Esophagus (tissue), 2 donors: ENCODE measurements around the gene KRT6B. TPM values are rescaled to one million over a fixed set of nuclear protein-coding genes. Genes with fewer than 3 reads are reported as not detected.

Source experiments
- H3K27ac ChIP-seq, 2 donors: one replicate each; pipeline ENCODE4 v1.5.1; 2013; ENCODE audit warnings: low read depth in 2 of 2, mild to moderate bottlenecking in 2 of 2, inconsistent platforms in 1 of 2, low read length in 1 of 2, moderate library complexity in 1 of 2
- H3K27me3 ChIP-seq, 2 donors: one replicate each; pipeline ENCODE4 v1.6.1; 2013; ENCODE audit warnings: low read length in 2 of 2, control low read depth in 1 of 2, mild to moderate bottlenecking in 1 of 2; ENCODE audit not compliant: insufficient read depth in 2 of 2, control insufficient read depth in 1 of 2
- H3K36me3 ChIP-seq, 2 donors: one replicate each; pipeline ENCODE4 v1.6.1; 2013; ENCODE audit warnings: low read length in 1 of 2; ENCODE audit not compliant: control insufficient read depth in 2 of 2, insufficient read depth in 2 of 2
- H3K4me1 ChIP-seq, 2 donors: one replicate each; pipeline ENCODE4 v1.6.1; 2013; ENCODE audit warnings: low read length in 1 of 2; ENCODE audit not compliant: control insufficient read depth in 2 of 2, insufficient read depth in 2 of 2
- H3K4me3 ChIP-seq, 2 donors: one replicate each; pipeline ENCODE4 v1.5.1; 2013; ENCODE audit warnings: low read length in 2 of 2, mild to moderate bottlenecking in 2 of 2, low read depth in 1 of 2, moderate library complexity in 1 of 2
- H3K9me3 ChIP-seq, 2 donors: one replicate each; pipeline ENCODE4 v1.6.1; 2013; ENCODE audit warnings: mild to moderate bottlenecking in 2 of 2, low read depth in 1 of 2, low read length in 1 of 2, moderate library complexity in 1 of 2; ENCODE audit not compliant: control insufficient read depth in 2 of 2, insufficient read depth in 1 of 2
- WGBS, 2 donors: extraction: QIAGEN DNeasy Blood & Tissue Kit; methylation state at CpG; one replicate each; pipeline ENCODE4 v1.1.7; 2013; 5-methylcytosine and 5-hydroxymethylcytosine counted together
- polyA plus RNA-seq, 2 donors: library from polyadenylated mRNA; stranded (reverse); fragments of 200-250 nt; gene quantifications; one replicate each; pipeline ENCODE4 v1.2.3, GENCODE V29; 2013
- donor health status: healthy with polysubstance abuse.
- donor health status: Bipolar disorder and iron deficiency.

Gene KRT6B
- polyA plus RNA-seq, 2 donors, result 106 to 453 TPM

DNA sequence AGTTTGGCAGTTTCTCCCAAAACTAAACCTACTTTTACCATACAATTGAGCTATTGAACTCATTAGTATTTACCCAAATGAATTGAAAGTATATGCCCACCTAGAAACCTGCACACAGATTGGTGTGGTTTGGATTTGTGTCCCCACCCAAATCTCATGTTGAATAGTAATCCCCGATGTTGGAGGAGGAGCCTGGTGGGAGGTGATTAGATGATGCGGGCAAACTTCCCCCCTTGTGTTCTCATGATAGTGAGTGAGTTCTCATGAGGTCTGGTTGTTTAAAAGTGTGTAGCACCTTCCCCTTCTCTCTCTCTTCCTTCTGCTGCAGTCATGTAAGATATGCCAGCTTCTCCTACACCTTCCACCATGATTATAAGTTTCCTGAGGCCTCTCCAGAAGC, 25.7 kb upstream of the KRT6B start:
- no peak overlapping the region for H3K4me3 ChIP-seq
- H3K27me3 ChIP-seq, result no peaks in the 10 kb centered on the region
- no peaks in the 10 kb centered on the region for H3K4me1 ChIP-seq
- H3K27ac ChIP-seq, result no peak overlapping the region
- H3K36me3 ChIP-seq, result no peaks in the 10 kb centered on the region
- WGBS, 2 donors, result 54 to 68% methylated on average over 2 of the region's 2 CpGs
- no peaks in the 10 kb centered on the region for H3K9me3 ChIP-seq

DNA sequence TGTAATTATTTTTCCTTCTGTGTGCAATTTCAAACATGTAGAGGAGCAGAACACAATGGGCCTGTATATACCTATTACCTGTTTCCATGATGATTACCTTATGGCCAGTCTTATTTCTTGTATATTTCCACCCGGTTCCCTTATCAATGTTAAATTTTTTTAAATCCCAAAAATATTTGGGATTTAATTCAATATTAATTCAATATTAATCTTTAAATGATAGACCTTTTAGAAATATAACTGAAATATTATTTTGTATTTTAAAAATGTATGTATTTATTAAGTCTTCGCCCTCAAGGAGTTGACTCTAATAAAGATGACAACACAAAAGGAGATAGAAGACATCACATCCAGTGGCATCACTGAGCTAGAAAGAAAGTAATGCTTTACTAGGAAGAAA, 22.3 kb upstream of the KRT6B start:
- no peaks in the 10 kb centered on the region for H3K27me3 ChIP-seq
- 93 to 97% methylated on average over 2 of the region's 2 CpGs for WGBS, 2 donors
- no peaks in the 10 kb centered on the region for H3K36me3 ChIP-seq
- H3K4me1 ChIP-seq, result no peaks in the 10 kb centered on the region
- no peaks in the 10 kb centered on the region for H3K9me3 ChIP-seq
- H3K27ac ChIP-seq, result no peak overlapping the region
- H3K4me3 ChIP-seq, result no peak overlapping the region

DNA sequence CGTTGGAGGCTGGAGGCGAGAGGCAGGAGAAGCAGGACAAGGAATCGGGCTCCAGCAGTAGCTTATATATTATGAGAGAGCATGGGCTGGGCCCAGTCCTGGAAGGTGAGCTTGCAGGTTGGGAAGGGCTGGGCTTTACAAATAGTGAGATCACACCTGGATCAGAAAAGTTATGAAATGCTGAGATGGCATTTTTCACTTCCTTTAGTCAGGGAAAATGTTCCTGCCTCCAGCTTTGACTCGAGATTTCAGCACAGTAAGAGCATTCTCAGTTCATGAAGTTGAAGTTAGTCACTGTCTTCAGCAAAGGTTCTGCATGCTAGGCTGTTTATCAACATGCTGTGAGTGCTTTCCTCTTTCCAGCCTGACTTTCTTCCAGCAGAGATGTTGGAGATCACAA, 21.8 kb upstream of the KRT6B start, which contains the start of gene KRT6C:
KRT6C (minus strand) TSS at position 38 of the 400 bp plus-strand sequence. CDS start 68 bp downstream, outside the sequence.
- Histone ChIP-seq H3K36me3 (no peaks in the 10 kb centered on the region), H3K27ac (peak within 1 kb of the TSS in 1 of 2 donors; percentile 30), H3K4me1 (no peaks in the 10 kb centered on the region), H3K27me3 (no peaks in the 10 kb centered on the region), H3K4me3 (no peak within 1 kb of the TSS), H3K9me3 (no peaks in the 10 kb centered on the region)
- 61 to 65% methylated on average over 4 of the region's 4 CpGs for WGBS, 2 donors

DNA sequence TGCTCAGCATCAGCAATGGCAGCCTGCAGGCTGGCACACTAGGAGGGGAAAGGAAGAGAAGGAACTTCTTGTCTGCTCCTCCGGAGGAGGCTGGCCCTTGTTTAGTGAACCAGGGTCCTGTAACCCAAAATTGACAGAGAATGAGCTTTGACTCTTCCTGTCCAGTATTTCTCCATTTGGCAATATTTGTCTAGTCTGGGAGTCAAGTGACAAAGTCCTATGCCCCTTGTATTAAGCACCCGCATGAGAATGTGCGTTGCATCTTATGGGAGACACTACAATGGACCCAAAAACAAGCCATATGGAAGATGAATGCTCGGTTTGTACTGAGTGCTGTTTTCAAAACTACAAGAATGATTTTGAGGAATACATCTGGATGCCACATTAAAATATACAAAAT, 17.9 kb upstream of the KRT6B start:
- Histone ChIP-seq H3K9me3 (no peaks in the 10 kb centered on the region), H3K27me3 (no peaks in the 10 kb centered on the region), H3K36me3 (no peaks in the 10 kb centered on the region), H3K4me1 (no peaks in the 10 kb centered on the region), H3K27ac (no peak overlapping the region), H3K4me3 (no peak overlapping the region)
- WGBS, 2 donors, result 72 to 83% methylated on average over 4 of the region's 4 CpGs

DNA sequence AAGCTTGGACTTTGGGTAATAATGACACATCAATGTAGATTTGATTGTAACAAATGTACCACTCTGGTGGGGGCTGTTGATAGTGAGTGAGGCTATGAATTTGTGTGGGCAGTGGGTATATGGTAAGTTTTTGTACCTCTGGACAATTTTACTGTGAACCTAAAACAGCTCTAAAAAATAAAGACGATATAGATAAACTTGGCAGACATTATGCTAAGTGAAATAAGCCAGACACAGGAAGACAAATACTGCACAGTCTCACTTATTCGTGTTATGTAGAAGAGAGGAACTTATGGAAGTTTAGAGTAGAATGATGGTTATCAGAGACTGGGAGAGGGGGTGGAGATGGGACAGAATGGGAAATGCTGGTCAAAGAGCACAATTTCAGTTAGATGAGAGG, 13.0 kb upstream of the KRT6B start:
- 57 to 64% methylated on average over 2 of the region's 2 CpGs for WGBS, 2 donors
- H3K4me3 ChIP-seq, result no peak overlapping the region
- H3K4me1 ChIP-seq, result no peaks in the 10 kb centered on the region
- H3K27me3 ChIP-seq, result no peaks in the 10 kb centered on the region
- H3K36me3 ChIP-seq, result no peaks in the 10 kb centered on the region
- no peaks in the 10 kb centered on the region for H3K9me3 ChIP-seq
- H3K27ac ChIP-seq, result no peak overlapping the region

DNA sequence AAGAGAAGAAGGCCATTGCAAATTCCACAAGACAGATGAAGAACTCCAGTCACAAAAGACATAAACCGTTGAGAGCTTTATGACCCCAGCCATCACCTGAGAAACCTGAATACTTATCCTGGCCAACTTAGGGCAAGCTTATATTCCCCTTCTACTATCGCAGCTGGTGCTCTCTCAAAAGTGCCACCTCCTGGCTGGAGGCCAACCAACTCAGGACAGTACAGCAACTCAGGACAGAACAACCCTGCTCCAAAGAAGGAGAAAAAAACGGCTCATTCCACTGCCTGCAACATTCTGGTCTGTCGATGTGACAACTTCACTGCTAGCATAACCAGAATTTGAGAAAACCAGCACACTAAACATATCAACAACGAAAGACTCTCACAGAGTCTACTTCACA, 9.7 kb upstream of the KRT6B start:
- no peaks in the 10 kb centered on the region for H3K9me3 ChIP-seq
- H3K4me1 ChIP-seq, result no peaks in the 10 kb centered on the region
- H3K36me3 ChIP-seq, result no peaks in the 10 kb centered on the region
- no peak overlapping the region for H3K27ac ChIP-seq
- H3K4me3 ChIP-seq, result no peak overlapping the region
- H3K27me3 ChIP-seq, result no peaks in the 10 kb centered on the region
- 58 to 71% methylated on average over 5 of the region's 5 CpGs for WGBS, 2 donors

DNA sequence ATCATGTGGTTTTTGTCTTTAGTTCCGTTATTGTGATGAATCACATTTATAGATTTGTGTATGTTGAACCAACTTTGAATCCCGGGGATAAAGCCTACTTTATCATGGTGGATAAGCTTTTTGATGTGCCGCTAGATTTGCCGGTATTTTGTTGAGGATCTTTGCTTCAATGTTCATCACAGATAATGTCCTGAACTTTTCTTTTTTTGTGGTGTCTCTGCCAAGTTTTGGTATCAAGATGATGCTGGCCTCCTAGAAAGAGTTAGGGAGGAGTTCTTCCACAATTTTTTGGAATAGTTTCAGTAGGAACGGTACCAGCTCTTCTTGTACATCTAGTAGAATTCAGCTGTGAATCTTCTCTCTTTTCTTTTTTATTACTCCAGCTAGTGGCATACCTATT, 6.9 kb upstream of the KRT6B start:
- Histone ChIP-seq H3K9me3 (no peaks in the 10 kb centered on the region), H3K36me3 (no peaks in the 10 kb centered on the region), H3K4me1 (no peaks in the 10 kb centered on the region), H3K4me3 (no peak overlapping the region), H3K27ac (no peak overlapping the region), H3K27me3 (no peaks in the 10 kb centered on the region)
- 90 to 91% methylated on average over 5 of the region's 5 CpGs for WGBS, 2 donors

DNA sequence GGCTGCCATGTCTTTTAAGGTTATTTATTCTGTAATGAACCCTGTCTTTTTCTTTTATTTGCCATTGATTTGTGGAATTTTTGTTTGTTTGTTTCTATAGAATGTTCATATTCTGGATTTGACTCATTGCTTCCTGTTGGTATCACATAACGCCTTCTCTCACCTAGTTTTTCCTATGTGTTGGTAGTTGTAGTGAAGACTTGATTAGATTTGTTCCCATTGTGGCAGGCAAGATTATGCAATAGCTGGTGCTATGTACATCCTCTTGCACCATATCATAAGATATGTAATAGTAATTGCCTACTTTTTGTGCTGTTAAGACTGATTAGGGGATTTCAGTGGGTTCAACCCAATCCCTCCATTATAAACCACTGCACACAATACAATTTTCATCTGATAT, 3.9 kb upstream of the KRT6B start:
- no peaks in the 10 kb centered on the region for H3K36me3 ChIP-seq
- H3K9me3 ChIP-seq, result no peaks in the 10 kb centered on the region
- 78 to 82% methylated on average over 1 of the region's 1 CpG for WGBS, 2 donors
- no peaks in the 10 kb centered on the region for H3K27me3 ChIP-seq
- H3K4me1 ChIP-seq, result no peaks in the 10 kb centered on the region
- no peak overlapping the region for H3K27ac ChIP-seq
- H3K4me3 ChIP-seq, result no peak overlapping the region

DNA sequence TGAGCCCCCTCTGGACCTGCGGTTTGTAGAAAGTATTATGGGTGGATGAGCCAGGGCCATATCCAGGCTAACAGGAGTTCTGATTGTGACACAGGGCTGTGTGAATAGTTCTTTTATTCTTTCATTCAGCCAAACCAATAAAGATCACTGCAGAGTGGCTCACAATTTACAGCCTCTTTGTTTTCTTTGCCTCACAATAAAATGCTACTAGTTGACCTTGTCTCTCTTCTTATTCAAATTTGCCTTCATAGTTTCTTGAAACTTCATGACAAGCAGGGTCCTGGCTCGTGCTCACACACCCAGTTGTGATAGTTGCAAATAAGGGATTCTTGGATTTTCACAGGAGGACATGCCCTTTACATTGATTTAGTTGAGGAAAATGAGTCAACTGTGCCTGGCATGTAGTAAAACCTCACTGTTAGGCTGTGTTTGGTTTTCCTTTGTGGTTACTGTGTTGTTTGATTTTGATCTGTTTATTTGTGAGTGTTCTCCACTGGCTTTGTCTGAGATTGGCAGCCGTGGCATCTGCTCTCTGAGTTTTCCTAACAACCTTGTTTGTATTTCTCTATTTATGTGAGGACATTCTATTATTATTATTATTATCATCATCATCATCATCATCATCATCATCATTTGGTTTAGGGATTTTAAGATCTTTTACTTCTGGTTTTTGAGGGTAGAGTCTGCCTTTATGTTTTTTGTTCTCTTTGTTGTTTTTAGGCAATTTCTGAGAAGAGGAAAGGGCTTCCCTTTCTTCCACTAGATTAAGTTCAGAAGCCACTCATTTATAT, 2.7 kb upstream of the KRT6B start:
- Histone ChIP-seq H3K9me3 (no peaks in the 10 kb centered on the region), H3K36me3 (no peaks in the 10 kb centered on the region), H3K4me1 (no peaks in the 10 kb centered on the region), H3K4me3 (no peak overlapping the region), H3K27me3 (no peaks in the 10 kb centered on the region), H3K27ac (no peak overlapping the region)
- WGBS, 2 donors, result 57 to 61% methylated on average over 3 of the region's 3 CpGs

DNA sequence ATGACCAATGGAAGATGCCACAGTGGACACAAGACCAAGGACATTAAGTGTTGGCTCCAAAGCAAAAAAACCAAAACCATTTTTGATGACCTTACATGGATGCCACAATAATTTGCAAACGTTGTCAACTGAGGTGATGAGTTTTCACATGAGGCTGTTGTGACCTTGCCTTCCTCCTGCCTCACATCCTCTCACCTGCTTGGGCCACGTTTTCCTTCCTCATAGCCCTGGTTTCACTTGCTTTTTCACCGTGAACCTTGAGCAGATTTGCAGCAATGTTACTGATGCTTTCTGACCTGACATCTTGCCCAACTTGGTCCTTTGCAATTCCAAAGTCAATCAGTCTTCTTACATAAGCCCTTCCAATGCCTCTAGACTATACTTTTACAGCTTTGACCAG, 3.7 kb downstream of the KRT6B start:
- Histone ChIP-seq H3K4me3 (no peak overlapping the region), H3K9me3 (no peaks in the 10 kb centered on the region), H3K36me3 (peaks cover 0 to 5% of the 10 kb centered on the region in 2 donors), H3K27ac (no peak overlapping the region), H3K4me1 (peaks cover 0 to 3% of the 10 kb centered on the region in 2 donors), H3K27me3 (no peaks in the 10 kb centered on the region)
- 54 to 63% methylated on average over 3 of the region's 3 CpGs for WGBS, 2 donors
